GM23338 (cell line): ENCODE results near the gene RAB3IP.

Source experiments
- EZH2 ChIP-seq: fragments of 200-600 bp; sonication (generic); IDR thresholded peaks from one replicate; pipeline ENCODE4 v1.8.0; 2017; ENCODE audit warnings: antibody characterized with exemption, mild to moderate bottlenecking, low read depth; ENCODE audit not compliant: unreplicated experiment
- EZH2phosphoT487 ChIP-seq: fragments of 200-600 bp; sonication (generic); IDR thresholded peaks from one replicate; pipeline ENCODE4 v1.8.1; 2018; ENCODE audit warnings: antibody characterized with exemption; ENCODE audit not compliant: unreplicated experiment
- JUNB ChIP-seq: IDR thresholded peaks from one replicate; pipeline ENCODE4 v1.6.1; 2016; ENCODE audit warnings: antibody characterized with exemption; ENCODE audit not compliant: unreplicated experiment
- NANOG ChIP-seq: IDR thresholded peaks from 2 replicates; pipeline ENCODE4 v1.6.1; 2016; ENCODE audit warnings: antibody characterized with exemption, borderline replicate concordance
- POLR2AphosphoS5 ChIP-seq: IDR thresholded peaks from 2 replicates; pipeline ENCODE4 v1.6.1; 2016; ENCODE audit warnings: antibody characterized with exemption, low read depth
- REST ChIP-seq: IDR thresholded peaks from one replicate; pipeline ENCODE4 v1.6.1; 2018; ENCODE audit warnings: antibody characterized with exemption; ENCODE audit not compliant: unreplicated experiment
- STAT1 ChIP-seq: IDR thresholded peaks from one replicate; pipeline ENCODE4 v1.6.1; 2016; ENCODE audit warnings: antibody characterized with exemption; ENCODE audit not compliant: unreplicated experiment
- ZNF114 ChIP-seq: fragments of 250-450 bp; sonication (Bioruptor Pico); IDR thresholded peaks from 2 replicates; pipeline ENCODE4 v1.5.0; 2020; ENCODE audit warnings: mild to moderate bottlenecking, moderate library complexity
- ZNF331 ChIP-seq: fragments of 250-450 bp; sonication (Bioruptor Pico); IDR thresholded peaks from 2 replicates; pipeline ENCODE4 v1.5.0; 2020; ENCODE audit warnings: low read depth, mild to moderate bottlenecking, moderate library complexity
- TF ChIP-seq, protein P1 (sequence below), 2 experiments: fragments of 200-600 bp in 1 of 2; sonication (generic) in 1 of 2; conservative IDR thresholded peaks; 2 replicates each; pipeline versions ENCODE4 v1.5.1 to v1.6.1; 2016 to 2017; ENCODE audit warnings: antibody characterized with exemption in 2 of 2, low read depth in 2 of 2, mild to moderate bottlenecking in 2 of 2, moderate library complexity in 1 of 2
- TF ChIP-seq, protein P2 (sequence below): IDR thresholded peaks from 2 replicates; pipeline ENCODE4 v1.6.1; 2016; ENCODE audit warnings: antibody characterized with exemption
- TF ChIP-seq, protein P3 (sequence below): fragments of 250-450 bp; sonication (Bioruptor Pico); IDR thresholded peaks from 2 replicates; pipeline ENCODE4 v1.5.0; 2020; ENCODE audit warnings: mild to moderate bottlenecking, moderate library complexity

DNA sequence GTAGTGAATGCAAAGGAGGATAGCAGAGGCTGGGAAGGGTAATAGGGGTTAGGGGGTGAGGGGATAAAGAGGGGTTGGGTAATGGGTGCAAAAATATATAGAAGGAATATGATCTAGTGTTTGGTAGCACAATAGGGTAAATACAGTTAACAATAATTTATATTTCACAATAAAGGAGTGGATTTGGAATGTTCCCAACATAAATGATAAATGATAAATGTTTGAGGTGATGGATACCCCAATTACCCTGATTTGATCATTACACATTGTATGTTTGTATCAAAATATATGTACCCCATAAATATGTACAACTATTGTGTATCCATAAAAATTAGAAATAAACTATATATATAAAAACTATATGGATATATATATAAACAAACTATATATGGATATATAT, 85.4 kb downstream of the RAB3IP start:
- TF ChIP-seq, protein P1, sequence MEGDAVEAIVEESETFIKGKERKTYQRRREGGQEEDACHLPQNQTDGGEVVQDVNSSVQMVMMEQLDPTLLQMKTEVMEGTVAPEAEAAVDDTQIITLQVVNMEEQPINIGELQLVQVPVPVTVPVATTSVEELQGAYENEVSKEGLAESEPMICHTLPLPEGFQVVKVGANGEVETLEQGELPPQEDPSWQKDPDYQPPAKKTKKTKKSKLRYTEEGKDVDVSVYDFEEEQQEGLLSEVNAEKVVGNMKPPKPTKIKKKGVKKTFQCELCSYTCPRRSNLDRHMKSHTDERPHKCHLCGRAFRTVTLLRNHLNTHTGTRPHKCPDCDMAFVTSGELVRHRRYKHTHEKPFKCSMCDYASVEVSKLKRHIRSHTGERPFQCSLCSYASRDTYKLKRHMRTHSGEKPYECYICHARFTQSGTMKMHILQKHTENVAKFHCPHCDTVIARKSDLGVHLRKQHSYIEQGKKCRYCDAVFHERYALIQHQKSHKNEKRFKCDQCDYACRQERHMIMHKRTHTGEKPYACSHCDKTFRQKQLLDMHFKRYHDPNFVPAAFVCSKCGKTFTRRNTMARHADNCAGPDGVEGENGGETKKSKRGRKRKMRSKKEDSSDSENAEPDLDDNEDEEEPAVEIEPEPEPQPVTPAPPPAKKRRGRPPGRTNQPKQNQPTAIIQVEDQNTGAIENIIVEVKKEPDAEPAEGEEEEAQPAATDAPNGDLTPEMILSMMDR (conservative IDR thresholded peaks at IDR 0.05; ENCODE audit: low read depth in 2 of 2): no peak
- TF ChIP-seq EZH2phosphoT487 (no peak), POLR2AphosphoS5 (no peak), EZH2 (no peak), REST (no peak), STAT1 (no peak), NANOG (no peak), JUNB (no peak), ZNF331 (CRISPR knock-in tag) (no peak), ZNF114 (CRISPR knock-in tag) (no peak)
- TF ChIP-seq, protein P2, sequence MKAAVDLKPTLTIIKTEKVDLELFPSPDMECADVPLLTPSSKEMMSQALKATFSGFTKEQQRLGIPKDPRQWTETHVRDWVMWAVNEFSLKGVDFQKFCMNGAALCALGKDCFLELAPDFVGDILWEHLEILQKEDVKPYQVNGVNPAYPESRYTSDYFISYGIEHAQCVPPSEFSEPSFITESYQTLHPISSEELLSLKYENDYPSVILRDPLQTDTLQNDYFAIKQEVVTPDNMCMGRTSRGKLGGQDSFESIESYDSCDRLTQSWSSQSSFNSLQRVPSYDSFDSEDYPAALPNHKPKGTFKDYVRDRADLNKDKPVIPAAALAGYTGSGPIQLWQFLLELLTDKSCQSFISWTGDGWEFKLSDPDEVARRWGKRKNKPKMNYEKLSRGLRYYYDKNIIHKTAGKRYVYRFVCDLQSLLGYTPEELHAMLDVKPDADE: no peak
- TF ChIP-seq, protein P3, sequence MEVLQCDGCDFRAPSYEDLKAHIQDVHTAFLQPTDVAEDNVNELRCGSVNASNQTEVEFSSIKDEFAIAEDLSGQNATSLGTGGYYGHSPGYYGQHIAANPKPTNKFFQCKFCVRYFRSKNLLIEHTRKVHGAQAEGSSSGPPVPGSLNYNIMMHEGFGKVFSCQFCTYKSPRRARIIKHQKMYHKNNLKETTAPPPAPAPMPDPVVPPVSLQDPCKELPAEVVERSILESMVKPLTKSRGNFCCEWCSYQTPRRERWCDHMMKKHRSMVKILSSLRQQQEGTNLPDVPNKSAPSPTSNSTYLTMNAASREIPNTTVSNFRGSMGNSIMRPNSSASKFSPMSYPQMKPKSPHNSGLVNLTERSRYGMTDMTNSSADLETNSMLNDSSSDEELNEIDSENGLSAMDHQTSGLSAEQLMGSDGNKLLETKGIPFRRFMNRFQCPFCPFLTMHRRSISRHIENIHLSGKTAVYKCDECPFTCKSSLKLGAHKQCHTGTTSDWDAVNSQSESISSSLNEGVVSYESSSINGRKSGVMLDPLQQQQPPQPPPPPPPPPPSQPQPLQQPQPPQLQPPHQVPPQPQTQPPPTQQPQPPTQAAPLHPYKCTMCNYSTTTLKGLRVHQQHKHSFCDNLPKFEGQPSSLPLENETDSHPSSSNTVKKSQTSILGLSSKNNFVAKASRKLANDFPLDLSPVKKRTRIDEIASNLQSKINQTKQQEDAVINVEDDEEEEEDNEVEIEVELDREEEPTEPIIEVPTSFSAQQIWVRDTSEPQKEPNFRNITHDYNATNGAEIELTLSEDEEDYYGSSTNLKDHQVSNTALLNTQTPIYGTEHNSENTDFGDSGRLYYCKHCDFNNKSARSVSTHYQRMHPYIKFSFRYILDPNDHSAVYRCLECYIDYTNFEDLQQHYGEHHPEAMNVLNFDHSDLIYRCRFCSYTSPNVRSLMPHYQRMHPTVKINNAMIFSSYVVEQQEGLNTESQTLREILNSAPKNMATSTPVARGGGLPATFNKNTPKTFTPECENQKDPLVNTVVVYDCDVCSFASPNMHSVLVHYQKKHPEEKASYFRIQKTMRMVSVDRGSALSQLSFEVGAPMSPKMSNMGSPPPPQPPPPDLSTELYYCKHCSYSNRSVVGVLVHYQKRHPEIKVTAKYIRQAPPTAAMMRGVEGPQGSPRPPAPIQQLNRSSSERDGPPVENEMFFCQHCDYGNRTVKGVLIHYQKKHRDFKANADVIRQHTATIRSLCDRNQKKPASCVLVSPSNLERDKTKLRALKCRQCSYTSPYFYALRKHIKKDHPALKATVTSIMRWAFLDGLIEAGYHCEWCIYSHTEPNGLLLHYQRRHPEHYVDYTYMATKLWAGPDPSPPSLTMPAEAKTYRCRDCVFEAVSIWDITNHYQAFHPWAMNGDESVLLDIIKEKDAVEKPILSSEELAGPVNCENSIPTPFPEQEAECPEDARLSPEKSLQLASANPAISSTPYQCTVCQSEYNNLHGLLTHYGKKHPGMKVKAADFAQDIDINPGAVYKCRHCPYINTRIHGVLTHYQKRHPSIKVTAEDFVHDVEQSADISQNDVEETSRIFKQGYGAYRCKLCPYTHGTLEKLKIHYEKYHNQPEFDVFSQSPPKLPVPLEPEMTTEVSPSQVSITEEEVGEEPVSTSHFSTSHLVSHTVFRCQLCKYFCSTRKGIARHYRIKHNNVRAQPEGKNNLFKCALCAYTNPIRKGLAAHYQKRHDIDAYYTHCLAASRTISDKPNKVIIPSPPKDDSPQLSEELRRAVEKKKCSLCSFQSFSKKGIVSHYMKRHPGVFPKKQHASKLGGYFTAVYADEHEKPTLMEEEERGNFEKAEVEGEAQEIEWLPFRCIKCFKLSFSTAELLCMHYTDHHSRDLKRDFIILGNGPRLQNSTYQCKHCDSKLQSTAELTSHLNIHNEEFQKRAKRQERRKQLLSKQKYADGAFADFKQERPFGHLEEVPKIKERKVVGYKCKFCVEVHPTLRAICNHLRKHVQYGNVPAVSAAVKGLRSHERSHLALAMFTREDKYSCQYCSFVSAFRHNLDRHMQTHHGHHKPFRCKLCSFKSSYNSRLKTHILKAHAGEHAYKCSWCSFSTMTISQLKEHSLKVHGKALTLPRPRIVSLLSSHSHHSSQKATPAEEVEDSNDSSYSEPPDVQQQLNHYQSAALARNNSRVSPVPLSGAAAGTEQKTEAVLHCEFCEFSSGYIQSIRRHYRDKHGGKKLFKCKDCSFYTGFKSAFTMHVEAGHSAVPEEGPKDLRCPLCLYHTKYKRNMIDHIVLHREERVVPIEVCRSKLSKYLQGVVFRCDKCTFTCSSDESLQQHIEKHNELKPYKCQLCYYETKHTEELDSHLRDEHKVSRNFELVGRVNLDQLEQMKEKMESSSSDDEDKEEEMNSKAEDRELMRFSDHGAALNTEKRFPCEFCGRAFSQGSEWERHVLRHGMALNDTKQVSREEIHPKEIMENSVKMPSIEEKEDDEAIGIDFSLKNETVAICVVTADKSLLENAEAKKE (CRISPR knock-in tag): no peak
